Esophagus squamous epithelium (tissue), 5 donors: ENCODE measurements around the gene HOATZ. TPM values are rescaled to one million over a fixed set of nuclear protein-coding genes. Genes with fewer than 3 reads are reported as not detected.

Experiments
- DNase-seq: peaks from one replicate; lab custom pipeline; 2025; lab: John Stamatoyannopoulos, UW
- H3K27ac ChIP-seq, 4 donors: fragments of 200-600 bp; sonication (generic); one replicate each; pipeline ENCODE4 v1.5.1; 2016 to 2019; ENCODE audit warnings: mild to moderate bottlenecking in 1 of 4
- H3K27me3 ChIP-seq, 4 donors: fragments of 200-600 bp; sonication (generic); 1 replicate in 3 of 4; 2 replicates in 1 of 4; pipeline versions ENCODE4 v1.5.1 to v1.6.0; 2017 to 2021; ENCODE audit warnings: antibody characterized with exemption in 1 of 4
- H3K36me3 ChIP-seq, 3 donors: fragments of 200-600 bp; sonication (generic); one replicate each; pipeline ENCODE4 v1.5.1; 2016 to 2019
- H3K4me1 ChIP-seq, 3 donors: fragments of 200-600 bp; sonication (generic); one replicate each; pipeline ENCODE4 v1.5.1; 2017 to 2019
- H3K4me3 ChIP-seq, 4 donors: fragments of 200-600 bp; sonication (generic); 1 replicate in 3 of 4; 2 replicates in 1 of 4; pipeline ENCODE4 v1.5.1; 2016 to 2019; ENCODE audit warnings: mild to moderate bottlenecking in 2 of 4, moderate library complexity in 1 of 4
- H3K9me3 ChIP-seq, 3 donors: fragments of 200-600 bp; sonication (generic); one replicate each; pipeline ENCODE4 v1.5.1; 2016 to 2019
- POLR2A ChIP-seq, 4 donors: fragments of 450-650 bp; IDR thresholded peaks; one replicate each; pipeline ENCODE4 v1.6.1; 2017; ENCODE audit warnings: antibody characterized with exemption in 4 of 4, mild to moderate bottlenecking in 4 of 4, moderate library complexity in 3 of 4
- WGBS, 2 donors: methylation state at CpG; one replicate each; pipeline ENCODE4 v1.1.5; 2018; 5-methylcytosine and 5-hydroxymethylcytosine counted together
- intact Hi-C: fragments of 100-400 bp; cut with DNase I; formaldehyde crosslinking; loops from one replicate; pipeline ENCODE4 v1.15.0; 2022
- total RNA-seq, 4 donors: library from RNA; depleted of rRNA; stranded (reverse); fragments of >200 nt; gene quantifications; one replicate each; pipeline ENCODE4 v1.1.0, GENCODE V29; 2016
- TF ChIP-seq, protein P1 (sequence below), 6 experiments: fragments of 450-650 bp in 4 of 6; fragments of 200-600 bp in 2 of 6; sonication (generic) in 2 of 6; IDR thresholded peaks; one replicate each; pipeline ENCODE4 v1.5.1; 2016 to 2019; ENCODE audit warnings: antibody characterized with exemption in 6 of 6, mild to moderate bottlenecking in 4 of 6, moderate library complexity in 4 of 6
- donor health status: DM: yes; HTN: yes; CAD: no.

Gene HOATZ
- total RNA-seq, 4 donors from 2014 or later, result not detected

- WGBS, 2 donors, result 38 to 48% methylated on average over 1 of the region's 1 CpG
- no peak overlapping the region for H3K4me3 ChIP-seq
- no peaks in the 10 kb centered on the region for H3K9me3 ChIP-seq
- peaks cover 0 to 2% (median 0%) of the 10 kb centered on the region in 4 donors for H3K27me3 ChIP-seq
- peaks cover 0 to 20% (median 4%) of the 10 kb centered on the region in 3 donors for H3K4me1 ChIP-seq
- intact Hi-C loops, result no loop called here
- TF ChIP-seq, protein P1, sequence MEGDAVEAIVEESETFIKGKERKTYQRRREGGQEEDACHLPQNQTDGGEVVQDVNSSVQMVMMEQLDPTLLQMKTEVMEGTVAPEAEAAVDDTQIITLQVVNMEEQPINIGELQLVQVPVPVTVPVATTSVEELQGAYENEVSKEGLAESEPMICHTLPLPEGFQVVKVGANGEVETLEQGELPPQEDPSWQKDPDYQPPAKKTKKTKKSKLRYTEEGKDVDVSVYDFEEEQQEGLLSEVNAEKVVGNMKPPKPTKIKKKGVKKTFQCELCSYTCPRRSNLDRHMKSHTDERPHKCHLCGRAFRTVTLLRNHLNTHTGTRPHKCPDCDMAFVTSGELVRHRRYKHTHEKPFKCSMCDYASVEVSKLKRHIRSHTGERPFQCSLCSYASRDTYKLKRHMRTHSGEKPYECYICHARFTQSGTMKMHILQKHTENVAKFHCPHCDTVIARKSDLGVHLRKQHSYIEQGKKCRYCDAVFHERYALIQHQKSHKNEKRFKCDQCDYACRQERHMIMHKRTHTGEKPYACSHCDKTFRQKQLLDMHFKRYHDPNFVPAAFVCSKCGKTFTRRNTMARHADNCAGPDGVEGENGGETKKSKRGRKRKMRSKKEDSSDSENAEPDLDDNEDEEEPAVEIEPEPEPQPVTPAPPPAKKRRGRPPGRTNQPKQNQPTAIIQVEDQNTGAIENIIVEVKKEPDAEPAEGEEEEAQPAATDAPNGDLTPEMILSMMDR (IDR thresholded peaks at IDR 0.05), result no peak
- DNase-seq, result no peak
- H3K36me3 ChIP-seq, result no peaks in the 10 kb centered on the region
- H3K27ac ChIP-seq, result no peak overlapping the region
Observed at GRCh38 chr11:111528557-111528956, 14.0 kb downstream of the HOATZ start.

DNA sequence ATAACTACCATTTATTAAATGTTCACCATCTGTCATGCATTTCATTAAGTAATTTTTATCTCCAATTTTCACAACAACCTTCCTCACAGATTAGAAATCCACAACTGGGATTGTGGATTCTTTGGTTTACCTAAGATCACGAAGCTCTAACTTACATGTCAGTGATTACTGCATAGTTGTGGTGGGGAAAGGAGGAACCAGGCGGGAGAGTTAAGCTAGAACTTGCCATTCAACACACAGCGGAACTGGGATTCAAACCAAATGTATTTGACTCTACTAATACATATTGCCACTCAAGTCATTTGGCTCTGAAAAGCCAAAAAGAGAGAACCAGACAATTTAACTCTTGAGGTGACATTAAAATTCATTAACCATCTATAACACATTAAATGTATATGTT, 15.5 kb downstream of the HOATZ start:
- Histone ChIP-seq H3K27ac (no peak overlapping the region), H3K4me1 (peaks cover 0 to 20% (median 4%) of the 10 kb centered on the region in 3 donors), H3K9me3 (no peaks in the 10 kb centered on the region), H3K4me3 (no peak overlapping the region), H3K27me3 (peaks cover 0 to 15% (median 0%) of the 10 kb centered on the region in 4 donors), H3K36me3 (no peaks in the 10 kb centered on the region)
- no peak for TF ChIP-seq POLR2A (IDR thresholded peaks at IDR 0.05)
- TF ChIP-seq, protein P1 (IDR thresholded peaks at IDR 0.05), result no peak
- intact Hi-C loops, result no loop called here
- no peak for DNase-seq
- 24 to 66% methylated on average over 3 of the region's 3 CpGs for WGBS, 2 donors

GRCh38 chr11:111531136-111531535, 16.6 kb downstream of the HOATZ start:
- Histone ChIP-seq H3K27me3 (peaks cover 0 to 17% (median 0%) of the 10 kb centered on the region in 4 donors), H3K36me3 (no peaks in the 10 kb centered on the region), H3K9me3 (no peaks in the 10 kb centered on the region), H3K4me1 (peaks cover 0 to 20% (median 0%) of the 10 kb centered on the region in 3 donors), H3K4me3 (no peak overlapping the region), H3K27ac (peak overlapping the region in 1 of 4 donors; percentile 55)
- TF ChIP-seq, protein P1 (IDR thresholded peaks at IDR 0.05), result no peak
- no peak for TF ChIP-seq POLR2A (IDR thresholded peaks at IDR 0.05)
- intact Hi-C loops, result no loop called here
- no peak for DNase-seq

DNA sequence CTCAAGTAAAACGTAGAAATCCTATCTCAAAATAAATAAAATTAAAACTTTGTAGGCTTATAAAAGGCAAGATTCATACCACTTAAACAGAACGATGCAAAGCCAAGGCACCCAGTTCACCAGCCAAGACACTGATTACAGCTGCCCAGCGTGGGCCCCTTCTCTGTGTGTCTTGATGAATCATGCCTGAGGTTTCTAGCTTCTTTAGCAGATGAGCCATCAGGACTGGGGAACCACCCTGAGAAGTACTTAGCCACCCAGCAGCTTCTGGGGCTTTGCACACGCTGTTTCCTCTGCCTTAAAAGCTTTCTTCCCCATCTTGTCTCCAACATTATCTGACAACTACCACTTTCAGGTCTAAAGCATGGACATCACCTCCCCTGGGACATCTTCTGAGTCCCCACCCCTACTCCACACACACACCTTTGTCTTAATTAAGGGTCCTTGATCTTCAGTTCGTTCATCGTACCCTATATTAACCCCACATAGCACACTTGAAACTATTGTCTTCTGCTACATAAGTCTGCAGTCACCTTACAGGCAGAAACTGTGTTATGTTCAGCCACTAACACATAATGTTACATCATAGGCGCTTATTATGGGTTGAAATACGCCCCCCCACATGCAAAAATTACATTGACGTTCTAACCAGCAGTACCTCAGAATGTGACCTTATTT, 17.2 kb downstream of the HOATZ start:
- no peaks in the 10 kb centered on the region for H3K36me3 ChIP-seq
- H3K27ac ChIP-seq, result peak overlapping the region in 1 of 4 donors; percentile 55
- H3K9me3 ChIP-seq, result no peaks in the 10 kb centered on the region
- 55% methylated on average over 9 of the region's 9 CpGs for WGBS, 2 donors
- H3K27me3 ChIP-seq, result peaks cover 0 to 18% (median 0%) of the 10 kb centered on the region in 4 donors
- intact Hi-C loops, result no loop called here
- no peak for DNase-seq
- no peak overlapping the region for H3K4me3 ChIP-seq
- TF ChIP-seq POLR2A (IDR thresholded peaks at IDR 0.05), result no peak
- TF ChIP-seq, protein P1 (IDR thresholded peaks at IDR 0.05), result no peak
- H3K4me1 ChIP-seq, result peaks cover 0 to 20% (median 0%) of the 10 kb centered on the region in 3 donors

DNA sequence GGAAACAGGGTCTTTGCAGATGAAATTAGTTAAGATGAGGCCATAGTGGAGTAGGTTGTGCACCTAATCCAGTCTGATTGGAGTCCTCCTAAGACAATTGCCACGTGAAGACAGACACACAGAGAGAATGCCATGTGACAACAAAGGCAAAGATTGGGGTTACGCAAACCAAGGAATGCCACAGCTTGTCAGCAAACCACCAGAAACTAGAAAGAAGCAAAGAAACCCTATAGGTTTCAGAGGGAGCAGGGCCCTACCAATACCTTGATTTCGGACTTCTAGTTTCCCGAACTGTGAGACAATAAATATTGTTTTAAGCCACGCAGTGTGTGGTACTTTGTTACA, 17.8 kb downstream of the HOATZ start:
- Histone ChIP-seq H3K4me1 (peaks cover 0 to 20% (median 0%) of the 10 kb centered on the region in 3 donors), H3K4me3 (no peak overlapping the region), H3K36me3 (no peaks in the 10 kb centered on the region), H3K27me3 (peaks cover 0 to 23% (median 0%) of the 10 kb centered on the region in 4 donors), H3K27ac (no peak overlapping the region), H3K9me3 (no peaks in the 10 kb centered on the region)
- TF ChIP-seq POLR2A (IDR thresholded peaks at IDR 0.05), result no peak
- TF ChIP-seq, protein P1 (IDR thresholded peaks at IDR 0.05), result no peak
- WGBS, 2 donors, result 73 to 78% methylated on average over 5 of the region's 5 CpGs
- intact Hi-C loops, result no loop called here
- no peak for DNase-seq
